ENCODE results near the gene NUDT17.

- TF ChIP-seq CTCF (IDR thresholded peaks at IDR 0.05; ENCODE audit: low read depth, low read length, poor library complexity, severe bottlenecking) (no peak), EZH2phosphoT487 (IDR thresholded peaks at IDR 0.05; ENCODE audit: borderline replicate concordance, low read length) (no peak)
Observed at GRCh38 chr1:145868232-145868631, 22.8 kb downstream of the NUDT17 start.
